ENCODE results near the gene LTF. TPM values are rescaled to one million over a fixed set of nuclear protein-coding genes. Genes with fewer than 3 reads are reported as not detected.

Gene LTF
- total RNA-seq, 1 donor from 2014 or later: not detected

GRCh38 chr3:46454209-46454595 lies 10.5 kb downstream of the LTF start:
- Mint-ChIP-seq H3K4me1 (ENCODE audit: low read depth) (no peaks in the 10 kb centered on the region), H3K27me3 (ENCODE audit: low read depth) (peaks cover 31% of the 10 kb centered on the region), H3K36me3 (ENCODE audit: low read depth) (no peaks in the 10 kb centered on the region), H3K27ac (ENCODE audit: unreplicated experiment) (no peak overlapping the region), H3K4me3 (ENCODE audit: unreplicated experiment) (no peak overlapping the region), H3K9me3 (ENCODE audit: low read depth) (no peaks in the 10 kb centered on the region)
- no peak for TF ChIP-seq CTCF (IDR thresholded peaks at IDR 0.05)
- DNase-seq (ENCODE audit: low spot score): no peak

- H3K27me3 Mint-ChIP-seq (ENCODE audit: low read depth): peaks cover 36% of the 10 kb centered on the region
- no peaks in the 10 kb centered on the region for H3K4me1 Mint-ChIP-seq (ENCODE audit: low read depth)
- H3K36me3 Mint-ChIP-seq (ENCODE audit: low read depth): no peaks in the 10 kb centered on the region
- no peak overlapping the region for H3K27ac Mint-ChIP-seq (ENCODE audit: unreplicated experiment)
- H3K9me3 Mint-ChIP-seq (ENCODE audit: low read depth): no peaks in the 10 kb centered on the region
- no peak for TF ChIP-seq CTCF (IDR thresholded peaks at IDR 0.05)
- H3K4me3 Mint-ChIP-seq (ENCODE audit: unreplicated experiment): no peak overlapping the region
- no peak for DNase-seq (ENCODE audit: low spot score)
These were observed 11.0 kb downstream of the LTF start for GRCh38 chr3:46453526-46454208.

- Mint-ChIP-seq H3K27ac (ENCODE audit: unreplicated experiment) (no peak overlapping the region), H3K9me3 (ENCODE audit: low read depth) (no peaks in the 10 kb centered on the region), H3K27me3 (ENCODE audit: low read depth) (peaks cover 51% of the 10 kb centered on the region), H3K4me3 (ENCODE audit: unreplicated experiment) (no peak overlapping the region), H3K4me1 (ENCODE audit: low read depth) (no peaks in the 10 kb centered on the region), H3K36me3 (ENCODE audit: low read depth) (no peaks in the 10 kb centered on the region)
- no peak for DNase-seq (ENCODE audit: low spot score)
- peak; percentile 76 for TF ChIP-seq CTCF (IDR thresholded peaks at IDR 0.05)
These were observed 14.8 kb downstream of the LTF start for GRCh38 chr3:46449755-46450552.

- no peak for DNase-seq (ENCODE audit: low spot score)
- Mint-ChIP-seq H3K27me3 (ENCODE audit: low read depth) (peaks cover 46% of the 10 kb centered on the region), H3K9me3 (ENCODE audit: low read depth) (no peaks in the 10 kb centered on the region), H3K4me1 (ENCODE audit: low read depth) (no peaks in the 10 kb centered on the region), H3K36me3 (ENCODE audit: low read depth) (no peaks in the 10 kb centered on the region), H3K27ac (ENCODE audit: unreplicated experiment) (no peak overlapping the region), H3K4me3 (ENCODE audit: unreplicated experiment) (no peak overlapping the region)
- no peak for TF ChIP-seq CTCF (IDR thresholded peaks at IDR 0.05)
These were observed 16.0 kb downstream of the LTF start for GRCh38 chr3:46448721-46449120.

GRCh38 chr3:46447228-46447985 lies 17.3 kb downstream of the LTF start:
- no peak for TF ChIP-seq CTCF (IDR thresholded peaks at IDR 0.05)
- H3K4me3 Mint-ChIP-seq (ENCODE audit: unreplicated experiment): no peak overlapping the region
- no peaks in the 10 kb centered on the region for H3K9me3 Mint-ChIP-seq (ENCODE audit: low read depth)
- no peaks in the 10 kb centered on the region for H3K4me1 Mint-ChIP-seq (ENCODE audit: low read depth)
- no peak overlapping the region for H3K27ac Mint-ChIP-seq (ENCODE audit: unreplicated experiment)
- peaks cover 33% of the 10 kb centered on the region for H3K27me3 Mint-ChIP-seq (ENCODE audit: low read depth)
- no peaks in the 10 kb centered on the region for H3K36me3 Mint-ChIP-seq (ENCODE audit: low read depth)
- no peak for DNase-seq (ENCODE audit: low spot score)
